ENCODE results near the gene TMX2. TPM values are rescaled to one million over a fixed set of nuclear protein-coding genes. Genes with fewer than 3 reads are reported as not detected.

TMX2 gene
- total RNA-seq, 2 experiments from 2014 or later: 54.9 to 66.9 TPM

GRCh38 chr11:57735619-57736298 is 23.4 kb downstream of the TMX2 start:
- intact Hi-C loops (cut with micrococcal nuclease; ENCODE audit: unreplicated experiment): no loop called here
- Histone ChIP-seq H3K79me2 (ENCODE audit: insufficient read depth, low read depth, low read length) (peaks cover 59% of the 10 kb centered on the region), H3K4me3 (ENCODE audit: low read depth, low read length, poor library complexity, severe bottlenecking) (no peak overlapping the region), H4K20me1 (ENCODE audit: insufficient read depth, low read length) (no peaks in the 10 kb centered on the region), H3K4me2 (ENCODE audit: low read length) (no peak overlapping the region), H3K9me3 (ENCODE audit: low read length) (no peaks in the 10 kb centered on the region), H3K36me3 (ENCODE audit: insufficient read depth, low read length) (peaks cover 82% of the 10 kb centered on the region), H2AFZ (ENCODE audit: low read length) (no peak overlapping the region), H3K27ac (ENCODE audit: low read depth, low read length, poor library complexity, severe bottlenecking) (no peak overlapping the region), H3K4me1 (ENCODE audit: insufficient read depth, low read length, poor library complexity, severe bottlenecking) (peaks cover 6% of the 10 kb centered on the region), H3K9me2 (ENCODE audit: insufficient read depth, low read length) (no peaks in the 10 kb centered on the region)
- no peak for DNase-seq (ENCODE audit: low spot score)
- TF ChIP-seq EZH2phosphoT487 (IDR thresholded peaks at IDR 0.05; ENCODE audit: borderline replicate concordance, low read depth, low read length): no peak
- CTCF ChIA-PET (ENCODE audit: unreplicated experiment): no interaction called here
- POLR2A ChIA-PET: interaction anchor here (1.1 to 1.7 kb wide), 5 partner anchors 13 to 373 kb away, joined by 3 to 8 read pairs (median 3); no protein-coding TSS in a partner anchor
- BruUV-seq (replicated peaks): no TSS peak

- Histone ChIP-seq H3K27ac (ENCODE audit: low read depth, low read length, poor library complexity, severe bottlenecking) (peak within 1 kb of the TSS; percentile 77), H2AFZ (ENCODE audit: low read length) (peak within 1 kb of the TSS; percentile 76; the same call in 1 of the 2 replicates), H3K79me2 (ENCODE audit: insufficient read depth, low read depth, low read length) (peaks cover 27% of the 10 kb centered on the region), H3K36me3 (ENCODE audit: insufficient read depth, low read length) (peaks cover 92% of the 10 kb centered on the region), H3K4me3 (ENCODE audit: low read depth, low read length, poor library complexity, severe bottlenecking) (peak within 1 kb of the TSS; percentile 97), H4K20me1 (ENCODE audit: insufficient read depth, low read length) (peaks cover 6% of the 10 kb centered on the region; the same call in 1 of the 2 replicates), H3K4me2 (ENCODE audit: low read length) (peak within 1 kb of the TSS; percentile 90), H3K4me1 (ENCODE audit: insufficient read depth, low read length, poor library complexity, severe bottlenecking) (peaks cover 20% of the 10 kb centered on the region), H3K9me2 (ENCODE audit: insufficient read depth, low read length) (no peaks in the 10 kb centered on the region), H3K9me3 (ENCODE audit: low read length) (no peaks in the 10 kb centered on the region)
- ChIA-PET CTCF (ENCODE audit: unreplicated experiment) (no interaction called here), POLR2A (interaction anchor here (0.6 to 1.2 kb wide), 7 partner anchors 14 to 767 kb away, joined by 3 to 6 read pairs (median 4); partner anchors contain the start of gene MED19)
- intact Hi-C loops (cut with micrococcal nuclease; ENCODE audit: unreplicated experiment): loop anchor here (1.0 to 10.0 kb wide), 6 partner anchors 29 to 836 kb away; partner anchors contain the start of genes LPXN, MED19, P2RX3 and SSRP1
- TF ChIP-seq CTCF (conservative IDR thresholded peaks at IDR 0.05; ENCODE audit: low read length) (no peak), EZH2phosphoT487 (IDR thresholded peaks at IDR 0.05; ENCODE audit: borderline replicate concordance, low read depth, low read length) (no peak)
- peak; percentile 97 for DNase-seq (ENCODE audit: low spot score)
- no TSS peak for BruUV-seq (replicated peaks)
Measured at GRCh38 chr11:57741132-57742086, 29.0 kb downstream of the TMX2 start, which contains the start of gene SELENOH. Gene SELENOH, plus strand, starts transcription at chr11:57741491. Its CDS starts 105 bp downstream, at chr11:57741596.

DNA sequence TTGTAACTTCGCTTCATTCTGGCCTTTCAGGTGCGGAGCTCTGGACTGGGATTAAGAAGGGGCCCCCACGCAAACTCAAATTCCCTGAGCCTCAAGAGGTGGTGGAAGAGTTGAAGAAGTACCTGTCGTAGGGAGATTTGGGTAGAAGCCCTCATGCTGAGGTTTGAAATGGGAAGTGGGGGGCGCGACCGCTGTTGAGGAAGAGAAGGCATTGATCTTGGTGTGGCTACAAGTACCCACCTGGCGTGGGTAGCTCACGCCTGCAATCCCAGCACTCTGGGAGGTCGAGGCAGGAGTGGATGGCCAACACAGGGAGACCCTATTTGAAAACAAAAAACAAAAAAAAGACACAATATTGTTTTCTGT is 29.7 kb downstream of the TMX2 start:
- no peak for TF ChIP-seq EZH2phosphoT487 (IDR thresholded peaks at IDR 0.05; ENCODE audit: borderline replicate concordance, low read depth, low read length)
- intact Hi-C loops (cut with micrococcal nuclease; ENCODE audit: unreplicated experiment): loop anchor here (5.0 to 10.0 kb wide), 3 partner anchors 405 to 835 kb away; partner anchors contain the start of genes LPXN, P2RX3, SSRP1 and ZFP91
- peaks cover 92% of the 10 kb centered on the region for H3K36me3 ChIP-seq (ENCODE audit: insufficient read depth, low read length)
- no peaks in the 10 kb centered on the region for H3K9me3 ChIP-seq (ENCODE audit: low read length)
- TSS peak; percentile 68 for BruUV-seq (replicated peaks)
- DNase-seq (ENCODE audit: low spot score): no peak
- H3K4me3 ChIP-seq (ENCODE audit: low read depth, low read length, poor library complexity, severe bottlenecking): peak overlapping the region; percentile 97
- peak overlapping the region; percentile 77 for H3K27ac ChIP-seq (ENCODE audit: low read depth, low read length, poor library complexity, severe bottlenecking)
- H3K9me2 ChIP-seq (ENCODE audit: insufficient read depth, low read length): no peaks in the 10 kb centered on the region
- ChIA-PET POLR2A (interaction anchor here (0.6 to 1.2 kb wide), 5 partner anchors 15 to 690 kb away, joined by 3 to 6 read pairs (median 4); partner anchors contain the start of gene MED19), CTCF (ENCODE audit: unreplicated experiment) (no interaction called here)
- H3K4me1 ChIP-seq (ENCODE audit: insufficient read depth, low read length, poor library complexity, severe bottlenecking): peaks cover 20% of the 10 kb centered on the region
- H4K20me1 ChIP-seq (ENCODE audit: insufficient read depth, low read length): peaks cover 6% of the 10 kb centered on the region; the same call in 1 of the 2 replicates
- peaks cover 22% of the 10 kb centered on the region for H3K79me2 ChIP-seq (ENCODE audit: insufficient read depth, low read depth, low read length)
- H2AFZ ChIP-seq (ENCODE audit: low read length): peak overlapping the region; percentile 64; the same call in 1 of the 2 replicates
- peak overlapping the region; percentile 90 for H3K4me2 ChIP-seq (ENCODE audit: low read length)
